Fibroblast of mammary gland (primary cell): ENCODE measurements around the gene TRAF7.

Experiments
- DNase-seq: peaks from one replicate; pipeline ENCODE4 v3.0.0-alpha.2; 2010; ENCODE audit warnings: low read depth
- H3K4me3 ChIP-seq: 2 replicates; pipeline ENCODE4 v1.5.1; 2011; ENCODE audit warnings: low read depth, mild to moderate bottlenecking, low read length, moderate library complexity; ENCODE audit not compliant: control insufficient read depth
- CTCF ChIP-seq: conservative IDR thresholded peaks from 2 replicates; pipeline ENCODE4 v1.5.1; 2011; ENCODE audit warnings: low read depth, low read length, inconsistent platforms; ENCODE audit not compliant: control insufficient read depth, insufficient read depth

Gene TRAF7

GRCh38 chr16:2170587-2171435, 15.2 kb downstream of the TRAF7 start:
- TF ChIP-seq CTCF: no peak
- no peak for DNase-seq
- H3K4me3 ChIP-seq: no peak overlapping the region

GRCh38 chr16:2171601-2172178, 16.1 kb downstream of the TRAF7 start:
- no peak for TF ChIP-seq CTCF
- H3K4me3 ChIP-seq: no peak overlapping the region
- DNase-seq: no peak

- no peak for DNase-seq
- no peak for TF ChIP-seq CTCF
- H3K4me3 ChIP-seq: no peak overlapping the region
These were observed 17.2 kb downstream of the TRAF7 start for GRCh38 chr16:2172688-2173335.

- H3K4me3 ChIP-seq: no peak overlapping the region
- no peak for TF ChIP-seq CTCF
- DNase-seq: no peak
These were observed 17.8 kb downstream of the TRAF7 start for GRCh38 chr16:2173366-2173765.

- DNase-seq: no peak
- no peak overlapping the region for H3K4me3 ChIP-seq
- TF ChIP-seq CTCF: no peak
These were observed 18.3 kb downstream of the TRAF7 start for GRCh38 chr16:2173916-2174315.

GRCh38 chr16:2174396-2175131, 19.0 kb downstream of the TRAF7 start:
- no peak for TF ChIP-seq CTCF
- H3K4me3 ChIP-seq: no peak overlapping the region
- DNase-seq: no peak
